ENCODE results near the gene TRPM2.

TRPM2 gene

DNA sequence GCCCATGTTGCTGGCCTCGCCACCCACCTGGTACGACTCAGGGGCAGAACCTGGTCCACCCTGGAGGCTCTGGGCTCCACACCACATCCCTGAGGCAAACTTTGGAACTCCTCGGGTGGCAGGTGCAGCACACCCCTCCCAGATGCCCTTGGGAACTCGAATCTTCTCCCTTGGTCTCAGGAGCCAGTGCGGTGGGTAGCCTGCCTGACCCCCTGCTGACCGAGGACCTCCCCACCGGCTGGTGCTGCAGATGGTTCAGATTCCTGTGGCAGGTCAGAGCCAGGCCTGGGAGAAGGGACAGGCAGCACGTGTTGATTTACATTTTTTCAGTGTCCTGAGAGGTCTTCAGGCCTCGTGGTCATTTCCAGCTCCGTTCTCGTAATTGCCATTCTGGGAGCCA is 7.9 kb upstream of the TRPM2 start:
- Mint-ChIP-seq H3K36me3 (ENCODE audit: insufficient read depth) (peaks cover 1% of the 10 kb centered on the region), H3K27ac (ENCODE audit: low read depth) (no peak overlapping the region), H3K9me3 (no peaks in the 10 kb centered on the region), H3K27me3 (no peaks in the 10 kb centered on the region), H3K4me3 (no peak overlapping the region), H3K4me1 (peaks cover 2% of the 10 kb centered on the region)
- no peak for DNase-seq (ENCODE audit: low spot score in 2 of 2)
- ATAC-seq (replicated peaks; ENCODE audit: extremely low read depth, poor library complexity, severe bottlenecking), result no peak

DNA sequence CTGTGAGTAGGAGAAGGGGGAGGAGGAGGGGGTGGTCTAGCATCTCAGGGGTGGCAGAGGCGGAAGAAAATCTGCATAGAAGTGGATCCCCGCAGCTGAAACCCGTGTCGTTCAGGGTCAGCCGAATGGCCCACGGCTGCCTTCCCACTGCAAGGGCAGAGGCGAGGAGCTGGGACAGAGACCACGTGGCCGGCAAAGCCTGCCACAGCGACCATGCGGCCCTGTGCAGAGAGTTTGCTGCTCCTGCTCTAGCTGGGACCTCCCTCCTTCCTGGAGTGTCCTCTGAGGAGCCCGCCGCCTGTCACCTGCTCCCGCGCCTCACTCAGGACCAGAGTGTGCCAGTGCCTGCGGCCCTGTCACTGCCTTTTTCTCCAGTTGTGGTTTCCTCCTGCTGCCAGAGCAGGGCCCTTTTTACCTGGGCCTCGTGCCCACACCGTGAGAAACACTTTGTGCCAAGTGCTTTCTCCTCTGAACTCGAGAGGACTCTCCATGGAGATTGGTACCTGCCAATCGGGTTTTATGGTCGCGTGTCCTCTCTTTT is 5.4 kb upstream of the TRPM2 start:
- peaks cover 1% of the 10 kb centered on the region for H3K36me3 Mint-ChIP-seq (ENCODE audit: insufficient read depth)

DNA sequence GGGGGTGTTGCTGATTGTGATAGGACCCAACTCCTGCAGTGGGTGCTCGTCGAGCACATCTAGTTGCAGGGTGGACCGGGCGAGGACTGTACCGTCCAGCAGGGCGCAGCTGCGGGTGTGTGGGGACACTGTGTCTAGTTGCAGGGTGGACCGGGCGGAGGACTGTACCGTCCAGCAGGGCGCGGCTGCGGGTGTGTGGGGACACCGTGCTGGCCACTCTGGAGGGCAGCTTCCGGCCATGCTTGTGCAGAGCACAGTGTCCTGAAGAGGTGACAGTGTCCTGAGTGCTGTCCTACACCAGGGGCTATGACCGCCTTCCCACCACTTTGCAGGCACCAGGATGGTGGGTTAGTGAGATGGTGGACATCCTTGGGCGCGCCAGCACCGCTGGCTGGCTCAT is 4.6 kb upstream of the TRPM2 start:
- DNase-seq (ENCODE audit: low spot score in 2 of 2) (no peak), ATAC-seq (replicated peaks; ENCODE audit: extremely low read depth, poor library complexity, severe bottlenecking) (no peak)
- Mint-ChIP-seq H3K4me3 (no peak overlapping the region), H3K27ac (ENCODE audit: low read depth) (peak overlapping the region; percentile 72), H3K4me1 (peaks cover 17% of the 10 kb centered on the region), H3K9me3 (no peaks in the 10 kb centered on the region), H3K27me3 (no peaks in the 10 kb centered on the region), H3K36me3 (ENCODE audit: insufficient read depth) (peaks cover 3% of the 10 kb centered on the region)

More for the DNA sequence above, 5.4 kb upstream of the TRPM2 start:
- Mint-ChIP-seq H3K4me3 (no peak overlapping the region), H3K9me3 (no peaks in the 10 kb centered on the region), H3K27ac (ENCODE audit: low read depth) (no peak overlapping the region), H3K4me1 (peaks cover 8% of the 10 kb centered on the region), H3K27me3 (no peaks in the 10 kb centered on the region)
- no peak for ATAC-seq (replicated peaks; ENCODE audit: extremely low read depth, poor library complexity, severe bottlenecking)
- no peak for DNase-seq (ENCODE audit: low spot score in 2 of 2)

DNA sequence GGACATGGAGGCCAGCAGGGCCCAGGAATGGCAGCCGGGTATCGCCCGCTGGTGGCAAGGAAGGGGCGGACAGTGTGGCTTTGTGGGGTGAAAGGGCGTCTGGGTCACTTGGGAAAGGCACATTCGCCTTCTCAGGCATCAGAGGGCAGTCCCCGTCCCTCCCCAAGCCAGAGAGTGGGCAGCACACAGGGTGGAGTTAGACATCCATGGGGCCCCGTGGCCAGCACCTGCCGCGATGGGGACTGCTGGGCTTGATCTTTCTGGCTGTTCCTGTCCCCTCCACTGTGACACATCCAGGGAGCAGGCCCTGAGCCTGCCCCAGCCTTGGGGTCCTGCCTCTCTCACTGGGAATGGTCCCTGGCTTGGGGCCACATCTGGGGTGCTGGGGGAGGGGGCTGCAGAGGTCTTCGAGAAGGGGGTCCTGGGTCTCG is 4.0 kb upstream of the TRPM2 start:
- Mint-ChIP-seq H3K4me3 (no peak overlapping the region), H3K9me3 (no peaks in the 10 kb centered on the region), H3K4me1 (peaks cover 22% of the 10 kb centered on the region), H3K27me3 (no peaks in the 10 kb centered on the region), H3K36me3 (ENCODE audit: insufficient read depth) (peaks cover 3% of the 10 kb centered on the region), H3K27ac (ENCODE audit: low read depth) (peak overlapping the region; percentile 72)
- DNase-seq (ENCODE audit: low spot score in 2 of 2) (no peak), ATAC-seq (replicated peaks; ENCODE audit: extremely low read depth, poor library complexity, severe bottlenecking) (no peak)

DNA sequence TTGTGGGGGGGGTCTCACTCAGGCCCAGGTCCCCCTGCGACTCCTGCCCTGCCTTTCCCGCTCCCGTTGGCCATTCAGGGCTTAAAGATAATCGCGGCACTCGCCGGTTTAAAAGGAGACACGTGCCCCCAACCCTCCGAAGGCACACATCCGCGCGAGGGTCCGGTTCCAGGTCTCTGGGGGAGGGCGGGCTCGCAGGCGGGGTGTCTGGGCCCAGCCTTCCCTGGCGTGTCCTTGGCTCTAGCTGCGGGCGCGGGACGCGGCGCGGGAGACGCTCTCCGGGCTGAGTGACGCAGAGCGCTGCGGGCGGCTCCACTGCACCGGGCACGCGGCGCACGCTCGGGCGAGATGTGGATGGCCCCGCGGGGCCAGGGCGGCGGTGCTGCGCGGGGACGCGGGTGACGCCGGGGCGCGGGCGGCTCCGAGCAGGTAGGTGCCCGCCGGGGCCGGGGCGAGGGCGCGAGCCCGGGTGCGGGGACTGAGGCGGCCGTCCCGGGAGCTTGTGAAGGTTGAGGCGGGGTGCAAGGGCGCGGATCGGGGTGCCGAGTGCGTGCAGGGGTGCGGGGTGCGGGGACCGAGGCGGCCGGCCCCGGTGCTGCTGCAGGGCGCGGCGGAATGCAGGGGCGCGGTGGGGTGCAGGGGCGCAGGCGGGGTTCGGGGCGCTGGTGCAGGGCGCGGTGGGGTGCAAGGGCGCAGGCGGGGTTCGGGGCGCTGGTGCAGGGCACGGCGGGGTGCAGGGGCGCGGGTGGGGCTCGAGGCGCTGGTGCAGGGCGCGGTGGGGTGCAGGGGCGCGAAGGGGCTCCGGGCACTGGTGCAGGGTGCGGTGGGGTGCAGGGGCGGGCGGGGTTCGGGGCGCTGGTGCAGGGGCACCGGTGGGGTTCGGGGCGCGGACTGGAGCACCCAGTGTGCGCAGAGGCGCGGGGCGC is 3.3 kb upstream of the TRPM2 start:
- Mint-ChIP-seq H3K4me3 (no peak overlapping the region), H3K4me1 (peaks cover 29% of the 10 kb centered on the region), H3K36me3 (ENCODE audit: insufficient read depth) (peaks cover 3% of the 10 kb centered on the region), H3K27me3 (no peaks in the 10 kb centered on the region), H3K9me3 (no peaks in the 10 kb centered on the region), H3K27ac (ENCODE audit: low read depth) (no peak overlapping the region)
- ATAC-seq (replicated peaks; ENCODE audit: extremely low read depth, poor library complexity, severe bottlenecking), result no peak
- DNase-seq (ENCODE audit: low spot score in 2 of 2), result no peak

DNA sequence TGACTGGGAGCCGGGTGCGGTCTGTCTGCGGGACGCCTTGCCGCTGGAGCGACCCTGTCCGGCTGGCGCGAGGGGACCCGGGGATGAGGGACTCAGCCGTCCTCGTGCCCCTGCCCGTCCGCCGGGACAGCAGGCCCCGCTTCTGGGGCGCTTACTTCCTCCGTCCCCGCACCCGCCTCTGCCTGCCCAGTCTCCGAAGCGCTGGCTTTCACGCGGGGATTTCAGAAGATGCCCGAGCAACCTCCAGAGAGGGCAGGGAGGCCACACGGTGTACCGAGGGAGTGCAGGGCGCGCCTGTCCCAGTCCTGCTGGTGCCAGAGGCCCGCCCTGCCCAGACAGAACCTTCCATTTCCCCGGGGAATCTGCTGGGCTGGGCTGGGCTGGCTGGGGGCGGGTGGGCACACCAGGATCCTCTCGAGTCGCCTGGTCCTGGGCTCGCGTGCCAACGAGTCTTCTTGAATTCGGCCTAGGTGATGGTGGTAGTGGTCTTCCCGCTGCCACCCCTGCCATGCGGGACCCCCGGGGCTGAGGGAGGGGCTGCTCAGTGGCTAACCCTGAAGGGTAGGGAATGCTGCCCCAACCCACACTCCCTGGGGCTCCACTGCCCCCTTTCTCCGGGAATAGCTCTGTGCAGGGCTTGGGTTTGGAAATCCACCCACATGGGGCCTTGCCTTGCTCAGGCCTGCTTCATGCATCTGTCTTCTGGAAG is 2.5 kb upstream of the TRPM2 start:
- no peak for DNase-seq (ENCODE audit: low spot score in 2 of 2)
- Mint-ChIP-seq H3K27ac (ENCODE audit: low read depth) (no peak overlapping the region), H3K9me3 (no peaks in the 10 kb centered on the region), H3K27me3 (no peaks in the 10 kb centered on the region), H3K36me3 (ENCODE audit: insufficient read depth) (peaks cover 3% of the 10 kb centered on the region), H3K4me3 (no peak overlapping the region), H3K4me1 (peaks cover 36% of the 10 kb centered on the region)
- ATAC-seq (replicated peaks; ENCODE audit: extremely low read depth, poor library complexity, severe bottlenecking), result no peak

DNA sequence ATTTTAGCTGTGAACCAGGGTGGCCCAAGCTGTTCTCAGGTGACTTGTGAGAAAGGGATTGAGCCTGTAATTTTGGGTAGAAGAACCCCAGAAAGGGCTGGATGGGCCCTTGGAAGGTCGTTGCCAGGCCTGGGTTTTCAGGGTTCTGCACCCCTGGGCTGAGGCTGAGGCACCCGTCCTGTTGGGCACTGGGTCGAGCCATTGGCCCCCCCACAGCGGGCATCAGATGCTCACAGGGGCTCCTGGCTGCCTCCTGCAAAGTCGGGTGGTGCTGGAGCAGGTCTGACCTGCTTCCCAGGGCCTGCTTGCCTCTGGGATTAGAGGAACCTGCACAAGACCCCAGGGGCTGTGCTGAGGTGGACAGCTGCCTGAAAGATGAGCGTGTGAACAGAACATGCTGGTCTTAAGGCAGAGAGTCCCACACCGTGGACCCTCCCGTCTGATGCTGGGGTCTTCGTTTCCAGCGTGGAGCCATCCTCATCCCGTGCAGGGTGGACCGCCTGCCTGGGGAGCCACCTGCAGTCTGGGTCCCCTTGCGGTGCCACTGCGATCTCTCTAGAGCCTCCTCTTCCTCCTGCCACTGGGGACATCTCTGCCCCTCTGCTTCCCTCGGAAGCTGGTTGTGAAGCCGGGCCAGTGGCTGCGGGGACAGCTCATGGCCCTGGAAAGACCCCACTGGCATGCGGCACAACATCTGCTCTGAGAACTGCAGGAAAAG is 1.7 kb upstream of the TRPM2 start:
- Mint-ChIP-seq H3K27me3 (no peaks in the 10 kb centered on the region), H3K9me3 (no peaks in the 10 kb centered on the region), H3K27ac (ENCODE audit: low read depth) (no peak overlapping the region), H3K36me3 (ENCODE audit: insufficient read depth) (peaks cover 3% of the 10 kb centered on the region), H3K4me1 (peaks cover 36% of the 10 kb centered on the region), H3K4me3 (peak overlapping the region; percentile 77)
- no peak for ATAC-seq (replicated peaks; ENCODE audit: extremely low read depth, poor library complexity, severe bottlenecking)
- DNase-seq (ENCODE audit: low spot score in 2 of 2), result no peak

DNA sequence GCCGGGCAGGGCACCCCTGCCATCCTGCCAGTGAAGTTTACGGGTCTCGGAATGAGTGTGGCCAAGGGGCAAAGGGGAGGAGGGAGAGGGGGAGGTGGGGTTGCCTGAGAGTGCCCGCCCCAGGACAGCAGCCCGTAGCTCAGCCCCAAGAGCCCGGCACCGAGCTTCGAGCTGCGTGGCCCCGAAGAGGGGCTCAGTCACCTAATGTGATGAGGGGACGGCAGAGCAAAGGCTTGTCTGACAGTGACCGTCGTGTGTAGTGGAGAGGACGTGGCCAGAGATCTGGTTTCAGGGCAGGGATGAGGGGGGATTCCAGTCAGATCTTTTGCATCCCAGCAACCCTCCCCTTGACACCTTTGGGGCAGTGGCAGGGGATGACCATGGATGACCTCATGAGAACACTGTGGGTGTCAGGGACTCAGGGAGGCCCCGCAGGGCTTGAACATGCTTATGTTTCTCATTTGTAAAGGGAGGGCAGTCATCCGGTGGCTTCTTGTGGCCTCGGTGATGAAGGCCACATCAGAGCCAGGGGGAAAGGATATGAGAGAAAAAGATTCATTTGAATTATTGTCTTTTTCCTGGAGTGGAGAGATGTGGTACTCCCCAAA is 1.1 kb upstream of the TRPM2 start:
- peak overlapping the region; percentile 77 for H3K4me3 Mint-ChIP-seq
- H3K27ac Mint-ChIP-seq (ENCODE audit: low read depth), result no peak overlapping the region

DNA sequence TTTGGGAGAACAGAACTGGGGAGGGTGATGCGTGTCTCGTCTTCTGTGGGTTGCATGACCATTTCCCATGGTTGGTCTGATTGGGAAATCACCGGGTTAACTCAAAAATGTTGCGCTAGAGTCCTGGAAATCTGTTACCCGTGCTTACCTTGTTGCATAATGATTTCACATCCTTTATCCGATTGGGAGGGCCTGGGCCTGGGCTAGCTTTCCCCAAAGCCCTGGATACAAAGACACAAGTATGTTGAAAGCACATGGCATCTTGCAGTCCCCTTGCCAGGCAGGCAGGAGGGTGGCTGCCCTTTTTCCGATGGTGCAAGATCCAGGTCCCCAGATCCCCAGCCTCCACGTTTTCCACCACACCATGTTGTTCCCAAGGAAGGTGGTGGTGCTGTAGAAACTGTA is 582 bp downstream of the TRPM2 start:
- Mint-ChIP-seq H3K4me1 (peaks cover 40% of the 10 kb centered on the region), H3K27ac (ENCODE audit: low read depth) (no peak overlapping the region), H3K36me3 (ENCODE audit: insufficient read depth) (peaks cover 1% of the 10 kb centered on the region), H3K4me3 (peak overlapping the region; percentile 77), H3K27me3 (no peaks in the 10 kb centered on the region), H3K9me3 (no peaks in the 10 kb centered on the region)
- ATAC-seq (replicated peaks; ENCODE audit: extremely low read depth, poor library complexity, severe bottlenecking) (no peak), DNase-seq (ENCODE audit: low spot score in 2 of 2) (no peak)

More for the DNA sequence above, 1.1 kb upstream of the TRPM2 start:
- Mint-ChIP-seq H3K27me3 (no peaks in the 10 kb centered on the region), H3K36me3 (ENCODE audit: insufficient read depth) (peaks cover 3% of the 10 kb centered on the region), H3K9me3 (no peaks in the 10 kb centered on the region), H3K4me1 (peaks cover 36% of the 10 kb centered on the region)
- DNase-seq (ENCODE audit: low spot score in 2 of 2) (no peak), ATAC-seq (replicated peaks; ENCODE audit: extremely low read depth, poor library complexity, severe bottlenecking) (no peak)

DNA sequence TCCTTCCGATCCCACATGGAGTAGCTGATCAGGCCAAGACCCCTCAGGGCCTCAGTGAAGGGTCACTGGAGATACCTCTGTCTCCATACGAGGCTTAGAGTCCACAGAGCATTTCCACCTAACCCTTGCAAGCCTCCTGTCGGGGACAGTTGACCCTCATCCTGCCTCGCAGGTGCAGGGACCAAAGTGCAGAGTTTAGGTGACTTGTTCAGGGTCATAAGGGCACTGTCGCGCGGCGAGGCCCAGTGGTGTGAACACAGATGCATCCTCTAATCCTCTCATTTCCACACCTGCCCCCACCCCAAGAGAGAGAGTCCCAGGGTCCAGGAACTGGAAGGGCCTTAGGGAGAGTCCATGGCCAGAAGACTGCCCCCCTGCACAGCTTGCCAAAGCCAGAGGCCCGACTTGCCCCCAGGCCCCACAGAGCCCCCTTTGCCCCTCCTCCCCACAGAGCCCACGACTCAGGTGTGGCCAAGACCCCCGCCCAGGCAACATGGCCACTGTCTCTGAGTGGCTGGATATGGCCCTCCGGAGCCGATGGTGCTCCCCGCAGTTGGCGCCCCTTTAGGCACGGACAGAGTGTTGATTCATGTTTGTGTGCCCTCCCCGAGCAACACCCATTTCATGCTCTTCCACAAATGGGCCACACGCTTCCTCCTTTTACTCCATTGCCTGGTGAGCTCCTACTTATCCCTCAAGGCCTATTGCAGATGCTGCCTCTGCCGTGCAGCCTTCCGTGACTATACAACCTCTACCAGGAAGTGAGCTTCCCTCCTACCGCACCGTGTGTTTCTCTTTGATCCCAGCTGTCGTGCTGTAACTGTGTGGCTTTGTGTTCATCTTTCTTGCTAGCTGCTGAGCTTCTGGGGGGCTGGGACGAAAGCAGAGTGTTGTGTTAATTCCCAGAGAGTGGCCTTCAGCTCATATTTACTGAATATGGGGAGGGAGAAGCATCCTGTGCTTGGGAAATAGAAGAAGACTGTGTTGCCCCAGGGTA is 1.7 kb downstream of the TRPM2 start:
- ATAC-seq (replicated peaks; ENCODE audit: extremely low read depth, poor library complexity, severe bottlenecking), result no peak
- Mint-ChIP-seq H3K36me3 (ENCODE audit: insufficient read depth) (peaks cover 1% of the 10 kb centered on the region), H3K27me3 (no peaks in the 10 kb centered on the region), H3K27ac (ENCODE audit: low read depth) (peak overlapping the region; percentile 19), H3K4me3 (peak overlapping the region; percentile 77), H3K4me1 (peaks cover 44% of the 10 kb centered on the region), H3K9me3 (no peaks in the 10 kb centered on the region)
- no peak for DNase-seq (ENCODE audit: low spot score in 2 of 2)

DNA sequence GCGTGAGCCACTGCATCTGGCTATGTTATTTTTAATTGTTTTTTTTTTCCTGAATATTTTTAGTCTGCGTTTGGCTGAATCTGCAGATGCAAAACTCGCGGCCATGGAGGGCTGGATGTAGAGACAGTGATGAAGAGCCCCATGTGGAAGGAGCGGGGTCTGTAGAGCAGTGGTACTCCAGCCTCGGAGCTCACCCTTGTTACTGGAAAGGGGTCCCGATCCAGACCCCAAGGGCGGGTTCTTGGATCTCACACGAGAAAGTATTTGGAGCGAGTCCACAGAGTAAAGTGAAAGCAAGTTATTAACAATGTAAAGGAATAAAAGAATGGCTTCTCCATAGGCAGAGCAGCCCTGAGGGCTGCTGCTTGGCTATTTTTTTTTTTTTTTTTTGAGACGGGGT is 2.7 kb downstream of the TRPM2 start:
- Mint-ChIP-seq H3K36me3 (ENCODE audit: insufficient read depth) (peaks cover 1% of the 10 kb centered on the region), H3K27ac (ENCODE audit: low read depth) (no peak overlapping the region), H3K27me3 (no peaks in the 10 kb centered on the region), H3K9me3 (no peaks in the 10 kb centered on the region), H3K4me3 (no peak overlapping the region), H3K4me1 (peaks cover 45% of the 10 kb centered on the region)
- no peak for DNase-seq (ENCODE audit: low spot score in 2 of 2)
- ATAC-seq (replicated peaks; ENCODE audit: extremely low read depth, poor library complexity, severe bottlenecking), result no peak
